IPS DF 6.9 (cell line): ENCODE data around the gene USP12.
"Not testable (repeated sequence)": the region's sequence is repeated elsewhere in the genome, so short reads cannot be mapped to it uniquely, and the experiment has no call there.

Experiments
- DNase-seq: peaks from one replicate; pipeline ENCODE4 v3.0.0-alpha.2; 2013; ENCODE audit warnings: low read depth, low spot score
- H3K27ac ChIP-seq: one replicate; pipeline ENCODE4 v1.5.1; 2013; ENCODE audit warnings: low read length, control low read depth
- H3K27me3 ChIP-seq: 2 replicates; pipeline ENCODE4 v1.6.1; 2013; ENCODE audit warnings: mild to moderate bottlenecking, low read length; ENCODE audit not compliant: control insufficient read depth, insufficient read depth
- H3K36me3 ChIP-seq: 2 replicates; pipeline ENCODE4 v1.6.1; 2013; ENCODE audit warnings: low read length; ENCODE audit not compliant: control insufficient read depth, insufficient read depth
- H3K4me1 ChIP-seq: 2 replicates; pipeline ENCODE4 v1.6.1; 2013; ENCODE audit warnings: low read length; ENCODE audit not compliant: control insufficient read depth, insufficient read depth
- H3K4me3 ChIP-seq: 2 replicates; pipeline ENCODE4 v1.5.1; 2013; ENCODE audit warnings: mild to moderate bottlenecking, low read length
- H3K9me3 ChIP-seq: 2 replicates; pipeline ENCODE4 v1.6.1; 2013; ENCODE audit warnings: low read length, inconsistent platforms; ENCODE audit not compliant: control insufficient read depth, insufficient read depth
- WGBS: extraction: QIAGEN DNeasy Blood & Tissue Kit; methylation state at CpG from one replicate; pipeline ENCODE4 v1.1.7; 2013; ENCODE audit warnings: mixed read lengths, missing lambda C conversion rate; ENCODE audit not compliant: insufficient read length, insufficient coverage; 5-methylcytosine and 5-hydroxymethylcytosine counted together

USP12 gene

DNA sequence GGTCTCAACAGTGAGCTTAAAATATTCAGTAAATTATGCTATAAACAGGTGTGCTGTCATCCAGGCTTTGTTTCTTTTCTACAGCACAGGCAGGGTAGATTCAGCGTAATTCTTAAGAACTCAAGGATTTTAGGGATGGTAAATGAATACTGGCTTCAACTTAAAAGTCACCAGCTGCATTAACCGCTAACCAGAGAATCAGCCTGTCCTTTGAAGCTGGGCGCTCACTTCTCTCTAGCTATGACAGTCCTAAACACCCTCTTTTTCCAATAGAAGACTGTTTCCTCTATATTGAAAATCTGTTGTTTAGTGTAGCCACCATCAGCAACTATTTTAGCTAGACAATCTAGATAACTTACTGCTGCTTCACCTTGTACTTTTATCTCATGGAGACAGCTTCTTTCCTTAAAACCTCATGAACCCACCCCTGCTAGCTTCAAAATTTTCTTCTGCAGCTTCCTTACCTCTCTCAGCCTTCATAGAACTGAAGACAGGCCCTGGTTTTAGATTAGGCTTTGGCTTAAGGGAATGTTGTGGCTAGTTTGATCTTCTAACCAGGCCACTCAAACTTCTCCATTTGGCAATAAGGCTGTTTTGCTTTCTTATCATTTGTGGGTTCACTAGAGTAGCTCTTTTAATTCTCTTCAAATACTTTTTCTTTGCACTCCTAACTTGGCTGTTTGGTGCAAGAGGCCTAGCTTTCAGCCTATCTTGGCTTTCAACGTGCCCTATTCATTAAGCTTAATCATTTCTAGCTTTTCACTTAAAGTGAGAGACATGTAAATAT lies 89.5 kb downstream of the USP12 start:
- Histone ChIP-seq H3K4me1 (peaks cover 2% of the 10 kb centered on the region; the same call in 1 of the 2 replicates), H3K9me3 (no peaks in the 10 kb centered on the region), H3K4me3 (no peak overlapping the region), H3K36me3 (no peaks in the 10 kb centered on the region), H3K27me3 (no peaks in the 10 kb centered on the region), H3K27ac (no peak overlapping the region)
- no CpG with 5 or more reads among the region's 4 CpGs for WGBS
- no peak for DNase-seq

DNA sequence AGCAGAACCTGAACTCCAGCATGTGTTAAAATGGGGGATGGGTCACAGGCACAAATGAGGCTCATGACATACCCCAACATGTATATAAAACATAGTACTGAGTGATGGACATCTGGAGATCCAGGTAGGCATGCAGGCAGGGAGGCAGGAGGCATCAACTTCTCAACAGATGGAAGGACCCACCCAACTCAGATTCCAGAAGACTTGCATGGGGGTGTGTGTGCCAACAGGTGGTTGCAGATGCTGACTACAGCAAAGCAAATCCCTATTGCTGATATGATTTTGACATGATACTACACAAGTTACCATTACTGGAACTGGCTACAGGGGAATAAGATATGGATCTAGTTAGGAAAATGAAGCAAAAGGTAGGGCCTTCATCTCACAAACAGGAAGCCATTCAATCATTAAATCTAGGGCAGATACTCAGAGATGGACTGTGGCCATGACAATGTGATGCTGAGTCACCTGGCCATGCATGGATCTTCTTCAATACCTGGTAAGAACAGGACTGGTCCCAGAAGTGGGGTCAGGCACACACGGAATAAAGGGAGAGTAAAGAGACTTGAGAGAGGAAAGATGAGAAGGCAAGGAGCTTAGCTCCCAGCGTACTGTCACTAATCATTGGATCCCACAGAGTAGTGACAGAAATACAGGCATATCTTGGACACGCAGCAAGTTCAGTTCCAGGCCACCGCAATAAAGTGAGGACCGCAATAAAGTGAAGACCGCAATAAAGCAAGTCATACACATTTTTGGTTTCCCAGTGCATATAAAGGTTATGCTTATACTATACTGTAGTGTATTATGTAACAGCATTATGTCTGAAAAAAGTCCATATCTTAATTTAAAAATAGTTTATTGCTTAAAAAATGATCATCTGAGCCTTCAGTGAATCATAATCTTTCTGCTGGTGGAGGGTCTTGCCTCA lies 91.3 kb downstream of the USP12 start:
- no peaks in the 10 kb centered on the region for H3K27me3 ChIP-seq
- no peaks in the 10 kb centered on the region for H3K9me3 ChIP-seq
- no peaks in the 10 kb centered on the region for H3K36me3 ChIP-seq
- peaks cover 2% of the 10 kb centered on the region; the same call in 1 of the 2 replicates for H3K4me1 ChIP-seq
- no peak overlapping the region for H3K4me3 ChIP-seq
- no CpG with 5 or more reads among the region's 6 CpGs for WGBS
- no peak overlapping the region for H3K27ac ChIP-seq
- DNase-seq, result no peak

DNA sequence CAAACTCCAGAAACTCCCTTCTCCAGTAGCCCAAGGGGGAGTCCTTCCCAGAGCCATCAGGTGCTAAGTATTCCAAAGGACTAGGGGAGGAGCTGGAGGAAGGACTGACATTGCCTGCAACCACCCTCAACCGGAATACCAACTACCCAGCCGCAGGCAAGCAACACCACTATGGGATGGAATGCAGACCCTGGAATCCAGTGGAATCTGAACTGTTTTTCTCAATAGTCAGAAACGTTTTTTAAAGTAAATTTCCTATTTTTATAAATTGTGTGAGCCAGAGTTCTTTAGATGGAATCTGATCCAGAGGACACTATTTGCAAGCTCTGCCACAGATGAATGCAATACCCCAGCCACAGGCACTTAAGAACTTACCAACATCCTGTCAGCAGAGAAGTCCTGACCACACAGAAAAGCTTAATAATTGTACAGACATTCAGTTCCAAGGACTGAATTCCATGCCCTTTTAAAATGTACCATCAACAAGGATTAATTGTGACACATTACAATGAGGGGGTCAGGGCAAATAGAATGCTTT lies 92.1 kb downstream of the USP12 start:
- no peaks in the 10 kb centered on the region for H3K36me3 ChIP-seq
- H3K27me3 ChIP-seq, result no peaks in the 10 kb centered on the region
- H3K4me1 ChIP-seq, result peaks cover 2% of the 10 kb centered on the region; the same call in 1 of the 2 replicates
- no peak overlapping the region for H3K4me3 ChIP-seq
- peak; percentile 7 for DNase-seq
- no peak overlapping the region for H3K27ac ChIP-seq
- WGBS, result no CpG with 5 or more reads among the region's 3 CpGs
- no peaks in the 10 kb centered on the region for H3K9me3 ChIP-seq

DNA sequence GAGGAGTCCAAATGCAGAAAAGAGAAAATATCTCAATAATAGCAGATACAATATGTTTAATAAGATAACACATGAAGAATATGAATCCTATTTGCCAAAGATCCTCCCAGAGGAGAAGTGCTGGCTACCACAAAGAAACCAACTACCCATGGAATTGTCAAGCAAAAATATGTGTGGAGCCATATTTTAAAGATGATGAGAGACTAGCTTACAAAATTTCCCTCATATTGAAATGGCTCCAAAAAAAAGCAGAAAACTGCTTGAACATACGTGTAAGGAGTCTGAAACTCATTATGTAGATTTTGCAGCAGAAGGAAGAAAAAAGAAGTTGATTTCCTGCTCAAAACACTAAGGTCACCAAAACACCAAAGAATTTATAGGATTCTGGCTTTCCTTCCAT lies 94.2 kb downstream of the USP12 start:
- Histone ChIP-seq H3K4me1 (peaks cover 2% of the 10 kb centered on the region; the same call in 1 of the 2 replicates), H3K4me3 (no peak overlapping the region), H3K27me3 (no peaks in the 10 kb centered on the region), H3K27ac (no peak overlapping the region), H3K9me3 (no peaks in the 10 kb centered on the region), H3K36me3 (no peaks in the 10 kb centered on the region)
- no peak for DNase-seq
- WGBS, result no CpG with 5 or more reads among the region's 1 CpG

DNA sequence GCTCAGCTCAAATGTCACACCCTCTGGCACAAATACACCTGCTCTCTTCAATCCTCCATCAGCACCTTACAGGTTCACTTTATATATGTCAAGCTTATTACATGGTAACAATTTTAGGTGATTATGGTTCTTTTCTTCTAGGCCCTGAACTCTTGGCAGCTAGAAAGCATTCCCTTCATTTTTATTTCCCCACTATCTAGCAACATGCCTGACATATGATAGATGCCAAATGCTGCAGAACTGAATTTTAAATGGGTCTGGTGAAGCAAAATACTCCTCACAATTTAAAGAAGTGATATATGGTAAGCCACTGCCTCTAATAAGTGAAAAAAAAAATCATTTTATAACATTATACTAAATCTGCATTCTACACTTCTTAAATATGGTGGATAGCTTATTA lies 95.2 kb downstream of the USP12 start:
- H3K9me3 ChIP-seq, result no peaks in the 10 kb centered on the region
- peaks cover 2% of the 10 kb centered on the region; the same call in 1 of the 2 replicates for H3K4me1 ChIP-seq
- no peaks in the 10 kb centered on the region for H3K27me3 ChIP-seq
- H3K4me3 ChIP-seq, result no peak overlapping the region
- no peak for DNase-seq
- H3K36me3 ChIP-seq, result no peaks in the 10 kb centered on the region
- H3K27ac ChIP-seq, result no peak overlapping the region

DNA sequence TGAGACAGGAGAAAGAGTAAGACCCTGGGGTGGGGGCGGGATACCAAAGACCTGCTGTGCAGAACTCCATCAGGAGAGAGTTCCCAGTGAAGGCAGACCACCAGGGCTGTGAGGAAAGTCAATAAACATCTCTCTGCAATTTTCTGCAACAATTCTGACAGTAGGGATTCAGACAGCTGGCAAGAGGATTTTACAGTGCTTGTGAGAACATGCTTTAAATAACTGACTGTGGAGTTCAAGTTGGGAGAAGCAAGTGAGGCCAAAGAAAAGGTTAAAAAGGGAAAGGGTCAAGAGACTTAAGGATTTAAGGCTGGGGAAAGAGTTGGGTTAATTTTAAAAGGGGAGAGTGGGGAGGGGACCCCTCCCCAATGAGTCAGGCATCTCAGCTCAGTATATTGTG lies 98.4 kb downstream of the USP12 start:
- H3K36me3 ChIP-seq, result no peaks in the 10 kb centered on the region
- no peaks in the 10 kb centered on the region for H3K4me1 ChIP-seq
- H3K4me3 ChIP-seq, result no peak overlapping the region
- no peak overlapping the region for H3K27ac ChIP-seq
- WGBS, result no CpG with 5 or more reads among the region's 1 CpG
- no peaks in the 10 kb centered on the region for H3K27me3 ChIP-seq
- no peaks in the 10 kb centered on the region for H3K9me3 ChIP-seq
- no peak for DNase-seq

DNA sequence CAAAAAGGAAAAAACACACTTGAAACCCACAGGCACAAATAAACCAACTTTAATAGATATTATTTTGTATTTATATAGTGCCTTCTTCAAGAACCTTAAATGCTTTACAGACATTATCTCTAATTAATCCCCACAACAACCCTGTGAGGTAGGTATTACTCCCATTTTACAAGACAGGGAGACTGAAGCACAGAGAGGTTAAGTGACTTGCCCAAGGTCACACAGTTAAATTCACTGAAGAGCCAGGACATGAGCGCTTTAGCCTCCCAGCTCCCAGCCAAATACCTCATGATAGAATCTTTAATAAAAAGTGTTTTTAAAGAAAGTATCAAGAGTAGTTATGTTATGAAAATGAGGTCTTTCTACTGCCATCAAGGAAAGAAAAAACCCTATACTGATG lies 105.5 kb downstream of the USP12 start:
- not testable (repeated sequence) for H3K4me3 ChIP-seq, H3K27me3 ChIP-seq, H3K4me1 ChIP-seq, H3K9me3 ChIP-seq, H3K36me3 ChIP-seq, H3K27ac ChIP-seq, DNase-seq
- no CpG with 5 or more reads among the region's 1 CpG for whole genome bisulfite sequencing

DNA sequence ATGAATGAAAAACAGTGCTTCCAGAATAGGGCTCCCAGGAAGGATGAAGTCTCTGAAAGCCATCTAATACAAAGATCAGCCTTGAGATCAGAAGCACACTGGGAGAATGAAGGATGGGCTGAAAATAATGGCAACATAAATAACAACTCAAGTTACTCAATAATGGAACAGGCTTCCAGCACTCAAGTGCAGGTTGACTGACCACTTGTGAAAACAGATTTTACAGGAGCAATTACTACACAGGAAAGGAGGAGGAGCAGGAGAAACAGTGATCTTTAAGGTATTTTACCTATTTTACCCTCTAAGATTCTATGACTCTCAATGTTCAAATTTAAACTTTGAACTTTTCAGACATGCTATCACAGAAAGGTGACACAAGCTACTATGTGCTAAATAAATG lies 106.0 kb downstream of the USP12 start:
- Histone ChIP-seq H3K9me3 (no peaks in the 10 kb centered on the region), H3K4me1 (no peaks in the 10 kb centered on the region), H3K27me3 (no peaks in the 10 kb centered on the region), H3K4me3 (no peak overlapping the region), H3K36me3 (no peaks in the 10 kb centered on the region), H3K27ac (no peak overlapping the region)
- no peak for DNase-seq

DNA sequence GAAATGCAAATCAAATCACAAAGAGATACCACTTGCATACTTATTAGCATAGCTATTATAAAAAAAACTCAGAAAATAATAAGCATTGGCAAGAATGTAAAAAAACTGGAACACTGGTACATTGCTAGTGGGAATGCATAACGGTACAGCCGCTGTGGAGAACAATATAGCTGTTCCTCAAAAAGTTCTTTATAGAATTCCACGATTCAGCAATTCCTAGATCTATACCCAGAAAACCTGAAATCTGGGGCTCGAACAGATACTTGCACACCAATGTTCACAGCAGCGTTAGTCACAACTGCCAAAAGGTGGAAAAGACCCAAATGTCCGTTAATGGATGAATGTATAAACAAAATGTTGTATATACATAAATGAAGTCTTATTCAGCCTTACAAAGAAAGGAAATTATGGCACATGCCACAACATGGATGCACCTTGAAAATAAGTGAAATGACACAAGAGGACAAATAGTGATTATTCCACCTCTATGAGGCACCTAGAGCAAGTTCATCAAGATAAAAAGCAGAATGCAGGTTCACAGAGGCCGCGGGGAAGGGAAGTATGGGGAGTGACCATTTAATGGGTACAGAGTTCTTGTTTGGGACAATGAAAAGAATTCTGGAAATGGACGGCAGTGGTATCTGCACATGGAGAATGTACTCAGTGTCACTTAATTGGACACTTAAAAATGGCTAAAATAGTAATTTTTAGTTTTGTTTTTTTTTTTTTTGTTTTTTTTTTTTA lies 107.2 kb downstream of the USP12 start:
- WGBS, result no CpG with 5 or more reads among the region's 9 CpGs
- DNase-seq, result no peak
- H3K27me3 ChIP-seq, result no peaks in the 10 kb centered on the region
- H3K4me3 ChIP-seq, result no peak overlapping the region
- H3K9me3 ChIP-seq, result no peaks in the 10 kb centered on the region
- no peaks in the 10 kb centered on the region for H3K4me1 ChIP-seq
- no peaks in the 10 kb centered on the region for H3K36me3 ChIP-seq
- no peak overlapping the region for H3K27ac ChIP-seq

DNA sequence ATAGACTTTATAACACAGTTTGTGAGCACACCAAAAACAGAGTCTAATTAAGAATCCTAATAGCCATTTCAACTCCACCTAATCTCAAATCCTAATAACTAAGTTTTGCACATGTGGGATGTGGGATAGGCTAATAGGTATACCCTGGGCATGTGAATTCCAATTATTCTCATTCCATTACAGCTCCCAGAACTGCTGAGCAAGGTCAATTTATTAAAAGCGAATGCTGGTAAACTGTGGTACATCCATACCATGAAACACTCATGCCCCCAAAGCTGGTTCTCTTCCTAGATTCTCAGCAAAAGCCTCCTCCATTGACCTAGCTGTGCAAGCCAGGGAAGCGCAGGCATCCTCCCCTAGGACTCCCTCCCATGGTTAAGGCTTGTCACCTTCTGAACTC lies 113.8 kb downstream of the USP12 start:
- no CpG with 5 or more reads among the region's 2 CpGs for WGBS
- no peaks in the 10 kb centered on the region for H3K36me3 ChIP-seq
- no peak overlapping the region for H3K4me3 ChIP-seq
- H3K27ac ChIP-seq, result no peak overlapping the region
- no peak for DNase-seq
- H3K9me3 ChIP-seq, result no peaks in the 10 kb centered on the region
- H3K27me3 ChIP-seq, result no peaks in the 10 kb centered on the region
- no peaks in the 10 kb centered on the region; the same call in 1 of the 2 replicates for H3K4me1 ChIP-seq
